ENCODE results near the gene PM20D2.

GRCh38 chr6:89132057-89132456, 13.8 kb upstream of the PM20D2 start:
- TF ChIP-seq CTCF (IDR thresholded peaks at IDR 0.05) (no peak), POLR2A (IDR thresholded peaks at IDR 0.05) (no peak), EP300 (IDR thresholded peaks at IDR 0.05) (no peak), POLR2AphosphoS5 (IDR thresholded peaks at IDR 0.05) (no peak)
